Measurements from ENCODE around the gene OR51I1.

OR51I1 gene

DNA sequence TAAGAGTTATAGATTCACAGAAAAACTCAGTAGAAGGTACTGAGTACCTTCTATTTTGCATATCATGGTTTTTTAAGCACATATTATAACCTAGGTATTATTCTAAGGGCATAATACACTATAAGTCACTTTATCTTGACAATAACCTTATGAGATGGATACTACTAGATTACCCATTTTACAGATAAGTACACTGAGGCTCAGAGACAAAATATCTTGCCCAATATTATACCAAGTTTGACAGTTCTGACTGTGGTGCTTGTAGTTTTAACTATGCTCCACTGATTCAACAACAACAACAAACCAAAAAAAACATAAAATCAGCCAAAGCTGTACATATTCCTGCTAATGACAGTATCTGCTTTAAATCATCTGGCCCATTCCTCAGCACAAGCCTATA lies 47.2 kb downstream of the OR51I1 start:
- no peak overlapping the region for H3K4me2 ChIP-seq (ENCODE audit: low read length)
- no peaks in the 10 kb centered on the region for H3K4me1 ChIP-seq
- H3K79me2 ChIP-seq, result no peaks in the 10 kb centered on the region
- no peak overlapping the region for H2AFZ ChIP-seq
- H3K27ac ChIP-seq, result no peak overlapping the region
- H3K9ac ChIP-seq, result no peak overlapping the region
- H3K36me3 ChIP-seq (ENCODE audit: control insufficient read depth, insufficient read depth, low read length), result no peaks in the 10 kb centered on the region
- H3K4me3 ChIP-seq (ENCODE audit: low read depth, low read length), result no peak overlapping the region
- no peaks in the 10 kb centered on the region for H3K9me3 ChIP-seq (ENCODE audit: control insufficient read depth, low read length)
- H3K27me3 ChIP-seq (ENCODE audit: control insufficient read depth, insufficient read depth, low read length), result no peaks in the 10 kb centered on the region
- TF ChIP-seq, protein P1, sequence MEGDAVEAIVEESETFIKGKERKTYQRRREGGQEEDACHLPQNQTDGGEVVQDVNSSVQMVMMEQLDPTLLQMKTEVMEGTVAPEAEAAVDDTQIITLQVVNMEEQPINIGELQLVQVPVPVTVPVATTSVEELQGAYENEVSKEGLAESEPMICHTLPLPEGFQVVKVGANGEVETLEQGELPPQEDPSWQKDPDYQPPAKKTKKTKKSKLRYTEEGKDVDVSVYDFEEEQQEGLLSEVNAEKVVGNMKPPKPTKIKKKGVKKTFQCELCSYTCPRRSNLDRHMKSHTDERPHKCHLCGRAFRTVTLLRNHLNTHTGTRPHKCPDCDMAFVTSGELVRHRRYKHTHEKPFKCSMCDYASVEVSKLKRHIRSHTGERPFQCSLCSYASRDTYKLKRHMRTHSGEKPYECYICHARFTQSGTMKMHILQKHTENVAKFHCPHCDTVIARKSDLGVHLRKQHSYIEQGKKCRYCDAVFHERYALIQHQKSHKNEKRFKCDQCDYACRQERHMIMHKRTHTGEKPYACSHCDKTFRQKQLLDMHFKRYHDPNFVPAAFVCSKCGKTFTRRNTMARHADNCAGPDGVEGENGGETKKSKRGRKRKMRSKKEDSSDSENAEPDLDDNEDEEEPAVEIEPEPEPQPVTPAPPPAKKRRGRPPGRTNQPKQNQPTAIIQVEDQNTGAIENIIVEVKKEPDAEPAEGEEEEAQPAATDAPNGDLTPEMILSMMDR (IDR thresholded peaks at IDR 0.05), result no peak

Measured in parathyroid adenoma (tissue), 2 donors.